ENCODE data around the gene ACSM2A. TPM values are rescaled to one million over a fixed set of nuclear protein-coding genes. Genes with fewer than 3 reads are reported as not detected.
"Not testable (repeated sequence)": the region's sequence is repeated elsewhere in the genome, so short reads cannot be mapped to it uniquely, and the experiment has no call there.

The ACSM2A gene
- polyA plus RNA-seq (2013, experiment 1 of 2; ENCODE audit: insufficient read length) = not detected
- polyA plus RNA-seq (2013, experiment 2 of 2; ENCODE audit: insufficient read length) = not detected

GRCh38 chr16:20451364-20451763 lies at the start of gene ACSM2A:
Gene ACSM2A (plus strand): TSS chr16:20451521. CDS start chr16:20460115, 8,594 bp downstream.
- not testable (repeated sequence) for DNase-seq

GRCh38 chr16:20402651-20403050 lies 48.7 kb upstream of the ACSM2A start:
- no peak for DNase-seq

GRCh38 chr16:20404637-20405036 lies 46.7 kb upstream of the ACSM2A start, which contains the start of gene PDILT:
Gene PDILT (minus strand): TSS chr16:20404737. CDS start chr16:20399300, 5,437 bp downstream.
- DNase-seq = no peak

GRCh38 chr16:20409398-20410120 lies 41.8 kb upstream of the ACSM2A start, which contains the start of gene ACSM5:
Gene ACSM5 (plus strand): TSS chr16:20409534. CDS start chr16:20411485, 1,951 bp downstream.
- no peak for DNase-seq

GRCh38 chr16:20410121-20410723 lies 41.1 kb upstream of the ACSM2A start:
- DNase-seq = no peak

- DNase-seq = no peak
These were observed 40.3 kb upstream of the ACSM2A start for GRCh38 chr16:20411055-20411454.

GRCh38 chr16:20415541-20415940 lies 35.8 kb upstream of the ACSM2A start:
- no peak for DNase-seq

GRCh38 chr16:20419093-20419492 lies 32.2 kb upstream of the ACSM2A start:
- not testable (repeated sequence) for DNase-seq

GRCh38 chr16:20421748-20422147 lies 29.6 kb upstream of the ACSM2A start:
- not testable (repeated sequence) for DNase-seq

GRCh38 chr16:20423772-20424128 lies 27.6 kb upstream of the ACSM2A start:
- DNase-seq = not testable (repeated sequence)

GRCh38 chr16:20424129-20424866 lies 27.0 kb upstream of the ACSM2A start:
- no peak for DNase-seq

- DNase-seq = not testable (repeated sequence)
These were observed 23.9 kb upstream of the ACSM2A start for GRCh38 chr16:20427401-20427797.

- DNase-seq = not testable (repeated sequence)
These were observed 21.8 kb upstream of the ACSM2A start for GRCh38 chr16:20429499-20429898.

GRCh38 chr16:20430480-20430879 lies 20.8 kb upstream of the ACSM2A start:
- not testable (repeated sequence) for DNase-seq

GRCh38 chr16:20430948-20431347 lies 20.4 kb upstream of the ACSM2A start:
- no peak for DNase-seq

GRCh38 chr16:20438950-20439349 lies 12.4 kb upstream of the ACSM2A start:
- not testable (repeated sequence) for DNase-seq

- not testable (repeated sequence) for DNase-seq
These were observed 11.5 kb upstream of the ACSM2A start for GRCh38 chr16:20439820-20440231.

GRCh38 chr16:20440731-20441130 lies 10.6 kb upstream of the ACSM2A start:
- not testable (repeated sequence) for DNase-seq

- peak; percentile 19 for DNase-seq
These were observed 10.1 kb upstream of the ACSM2A start for GRCh38 chr16:20441191-20441590.

- DNase-seq = not testable (repeated sequence)
These were observed 9.5 kb upstream of the ACSM2A start for GRCh38 chr16:20441859-20442258.

- DNase-seq = not testable (repeated sequence)
These were observed 4.5 kb upstream of the ACSM2A start for GRCh38 chr16:20446652-20447393.

GRCh38 chr16:20453633-20454032 lies 2.3 kb downstream of the ACSM2A start:
- DNase-seq = not testable (repeated sequence)
